Stimulated activated CD4-positive, alpha-beta T cell treated with anti-CD3 and anti-CD28 coated beads, Interleukin-15, amount 100 ng/mL, for 48 hours (primary cell): ENCODE results near the gene FAM110D.

Source experiments
- DNase-seq, 2 donors: peaks; one replicate each; pipeline ENCODE4 v3.0.0-alpha.2; 2020; ENCODE audit warnings: low read depth in 2 of 2

FAM110D gene

GRCh38 chr1:26129778-26130177 lies 29.1 kb upstream of the FAM110D start:
- DNase-seq: no peak

GRCh38 chr1:26130695-26131094 lies 28.2 kb upstream of the FAM110D start:
- no peak for DNase-seq

GRCh38 chr1:26132128-26132833 lies 26.6 kb upstream of the FAM110D start:
- no peak for DNase-seq

- DNase-seq: no peak
These were observed 26.1 kb upstream of the FAM110D start for GRCh38 chr1:26132834-26133167.

- DNase-seq: no peak
These were observed 24.4 kb upstream of the FAM110D start for GRCh38 chr1:26134466-26134865.

- DNase-seq: no peak
These were observed 19.8 kb upstream of the FAM110D start for GRCh38 chr1:26138974-26139558.

GRCh38 chr1:26142159-26142558 lies 16.7 kb upstream of the FAM110D start:
- DNase-seq: no peak

- peak; percentile 44 to 78 for DNase-seq
These were observed 13.6 kb upstream of the FAM110D start for GRCh38 chr1:26145041-26145959.

GRCh38 chr1:26145960-26146294 lies 13.0 kb upstream of the FAM110D start:
- no peak for DNase-seq

GRCh38 chr1:26148887-26149286 lies 10.0 kb upstream of the FAM110D start:
- DNase-seq: no peak

GRCh38 chr1:26153966-26154532 lies 4.8 kb upstream of the FAM110D start:
- DNase-seq: no peak

GRCh38 chr1:26154750-26155149 lies 4.1 kb upstream of the FAM110D start:
- DNase-seq: no peak

- DNase-seq: no peak
These were observed 3.3 kb upstream of the FAM110D start for GRCh38 chr1:26155370-26156284.

- DNase-seq: no peak
These were observed 2.4 kb upstream of the FAM110D start for GRCh38 chr1:26156285-26157038.

- DNase-seq: no peak
These were observed 490 bp upstream of the FAM110D start for GRCh38 chr1:26158271-26158907.

GRCh38 chr1:26159743-26160039 lies 812 bp downstream of the FAM110D start:
- DNase-seq: no peak

GRCh38 chr1:26160527-26161414 lies 1.9 kb downstream of the FAM110D start:
- DNase-seq: no peak

GRCh38 chr1:26161415-26162219 lies 2.7 kb downstream of the FAM110D start:
- peak in 1 of 2 donors; percentile 30 for DNase-seq
